Neural cell (in vitro differentiated cells): ENCODE data around the gene GTF2IRD1.

Experiments used
- CTCF ChIP-seq: fragments of 450-650 bp; IDR thresholded peaks from 2 replicates; pipeline ENCODE4 v1.5.1; 2014; ENCODE audit warnings: antibody characterized with exemption, mild to moderate bottlenecking, moderate library complexity; ENCODE audit not compliant: poor library complexity, severe bottlenecking
- EZH2 ChIP-seq: fragments of 200-600, 300-800 bp; shearing (Covaris generic), sonication (generic); IDR thresholded peaks from 2 replicates; pipeline ENCODE4 v1.6.1; 2014; ENCODE audit warnings: antibody characterized with exemption, low read length, borderline replicate concordance, mild to moderate bottlenecking; ENCODE audit not compliant: insufficient read depth, poor library complexity, severe bottlenecking
- TAF1 ChIP-seq: IDR thresholded peaks from 2 replicates; pipeline ENCODE4 v1.6.1; 2012; ENCODE audit warnings: low read depth
- TF ChIP-seq, protein P1 (sequence below): IDR thresholded peaks from 2 replicates; pipeline ENCODE4 v1.6.1; 2012; ENCODE audit warnings: borderline replicate concordance

- TF ChIP-seq, protein P1, sequence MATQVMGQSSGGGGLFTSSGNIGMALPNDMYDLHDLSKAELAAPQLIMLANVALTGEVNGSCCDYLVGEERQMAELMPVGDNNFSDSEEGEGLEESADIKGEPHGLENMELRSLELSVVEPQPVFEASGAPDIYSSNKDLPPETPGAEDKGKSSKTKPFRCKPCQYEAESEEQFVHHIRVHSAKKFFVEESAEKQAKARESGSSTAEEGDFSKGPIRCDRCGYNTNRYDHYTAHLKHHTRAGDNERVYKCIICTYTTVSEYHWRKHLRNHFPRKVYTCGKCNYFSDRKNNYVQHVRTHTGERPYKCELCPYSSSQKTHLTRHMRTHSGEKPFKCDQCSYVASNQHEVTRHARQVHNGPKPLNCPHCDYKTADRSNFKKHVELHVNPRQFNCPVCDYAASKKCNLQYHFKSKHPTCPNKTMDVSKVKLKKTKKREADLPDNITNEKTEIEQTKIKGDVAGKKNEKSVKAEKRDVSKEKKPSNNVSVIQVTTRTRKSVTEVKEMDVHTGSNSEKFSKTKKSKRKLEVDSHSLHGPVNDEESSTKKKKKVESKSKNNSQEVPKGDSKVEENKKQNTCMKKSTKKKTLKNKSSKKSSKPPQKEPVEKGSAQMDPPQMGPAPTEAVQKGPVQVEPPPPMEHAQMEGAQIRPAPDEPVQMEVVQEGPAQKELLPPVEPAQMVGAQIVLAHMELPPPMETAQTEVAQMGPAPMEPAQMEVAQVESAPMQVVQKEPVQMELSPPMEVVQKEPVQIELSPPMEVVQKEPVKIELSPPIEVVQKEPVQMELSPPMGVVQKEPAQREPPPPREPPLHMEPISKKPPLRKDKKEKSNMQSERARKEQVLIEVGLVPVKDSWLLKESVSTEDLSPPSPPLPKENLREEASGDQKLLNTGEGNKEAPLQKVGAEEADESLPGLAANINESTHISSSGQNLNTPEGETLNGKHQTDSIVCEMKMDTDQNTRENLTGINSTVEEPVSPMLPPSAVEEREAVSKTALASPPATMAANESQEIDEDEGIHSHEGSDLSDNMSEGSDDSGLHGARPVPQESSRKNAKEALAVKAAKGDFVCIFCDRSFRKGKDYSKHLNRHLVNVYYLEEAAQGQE = no peak
- no peak for TF ChIP-seq CTCF
- no peak for TF ChIP-seq EZH2
- TF ChIP-seq TAF1 = no peak
Observed at GRCh38 chr7:74612015-74612829, 158.5 kb downstream of the GTF2IRD1 start.
